ENCODE results near the gene UROC1.

DNA sequence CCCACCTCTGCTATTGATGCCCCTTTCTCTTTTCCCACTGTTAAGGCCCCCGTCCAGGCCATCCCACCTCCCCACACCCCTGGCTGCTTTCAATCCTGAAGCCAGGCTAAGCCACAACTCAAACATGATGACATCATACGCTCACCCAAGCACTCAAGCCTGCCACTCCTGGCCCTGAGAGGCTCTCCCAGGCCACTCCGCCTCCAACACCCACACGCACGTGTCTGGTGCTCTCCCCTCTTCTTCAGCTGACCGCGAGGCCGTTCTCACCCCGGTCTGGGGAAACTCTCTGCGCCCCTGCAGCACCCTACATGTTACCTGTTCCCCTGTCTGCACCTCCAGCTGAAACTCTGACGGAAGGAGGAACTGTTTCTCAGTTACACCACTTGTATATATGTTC is 48.1 kb downstream of the UROC1 start:
- TF ChIP-seq, protein P1, sequence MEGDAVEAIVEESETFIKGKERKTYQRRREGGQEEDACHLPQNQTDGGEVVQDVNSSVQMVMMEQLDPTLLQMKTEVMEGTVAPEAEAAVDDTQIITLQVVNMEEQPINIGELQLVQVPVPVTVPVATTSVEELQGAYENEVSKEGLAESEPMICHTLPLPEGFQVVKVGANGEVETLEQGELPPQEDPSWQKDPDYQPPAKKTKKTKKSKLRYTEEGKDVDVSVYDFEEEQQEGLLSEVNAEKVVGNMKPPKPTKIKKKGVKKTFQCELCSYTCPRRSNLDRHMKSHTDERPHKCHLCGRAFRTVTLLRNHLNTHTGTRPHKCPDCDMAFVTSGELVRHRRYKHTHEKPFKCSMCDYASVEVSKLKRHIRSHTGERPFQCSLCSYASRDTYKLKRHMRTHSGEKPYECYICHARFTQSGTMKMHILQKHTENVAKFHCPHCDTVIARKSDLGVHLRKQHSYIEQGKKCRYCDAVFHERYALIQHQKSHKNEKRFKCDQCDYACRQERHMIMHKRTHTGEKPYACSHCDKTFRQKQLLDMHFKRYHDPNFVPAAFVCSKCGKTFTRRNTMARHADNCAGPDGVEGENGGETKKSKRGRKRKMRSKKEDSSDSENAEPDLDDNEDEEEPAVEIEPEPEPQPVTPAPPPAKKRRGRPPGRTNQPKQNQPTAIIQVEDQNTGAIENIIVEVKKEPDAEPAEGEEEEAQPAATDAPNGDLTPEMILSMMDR (IDR thresholded peaks at IDR 0.05) = no peak
- no peak for TF ChIP-seq ZFX (IDR thresholded peaks at IDR 0.05; ENCODE audit: borderline replicate concordance)

Data from 22Rv1 (cell line).